Endothelial cell of umbilical vein (primary cell): ENCODE measurements around the gene TRDMT1.

Experiments
- FOS ChIP-seq: IDR thresholded peaks from 2 replicates; pipeline ENCODE4 v1.6.1; 2011; ENCODE audit warnings: mild to moderate bottlenecking, low read length, moderate library complexity, borderline replicate concordance; ENCODE audit not compliant: insufficient read depth
- MAX ChIP-seq: IDR thresholded peaks from 2 replicates; pipeline ENCODE4 v1.6.1; 2011; ENCODE audit not compliant: insufficient read depth, insufficient read length
- POLR2A ChIP-seq: IDR thresholded peaks from 2 replicates; pipeline ENCODE4 v1.6.1; 2012; ENCODE audit warnings: low read depth, mild to moderate bottlenecking, control low read depth, low read length
- POLR2AphosphoS5 ChIP-seq: IDR thresholded peaks from 2 replicates; pipeline ENCODE4 v1.6.1; 2012; ENCODE audit warnings: low read depth, mild to moderate bottlenecking, control low read depth, low read length, moderate library complexity; ENCODE audit not compliant: insufficient read depth
- TF ChIP-seq, protein P1 (sequence below), 2 donors: IDR thresholded peaks; 1 replicate in 1 of 2; 2 replicates in 1 of 2; pipeline ENCODE4 v1.5.1; 2011; ENCODE audit warnings: low read length in 2 of 2, mild to moderate bottlenecking in 2 of 2, moderate library complexity in 2 of 2, control low read depth in 1 of 2, inconsistent platforms in 1 of 2, low read depth in 1 of 2; ENCODE audit not compliant: insufficient read depth in 1 of 2; ENCODE audit errors: extremely low read depth in 1 of 2

GRCh38 chr10:17249820-17250219 is 48.3 kb upstream of the TRDMT1 start:
- TF ChIP-seq POLR2AphosphoS5 (no peak), FOS (no peak), POLR2A (no peak), MAX (no peak)
- TF ChIP-seq, protein P1, sequence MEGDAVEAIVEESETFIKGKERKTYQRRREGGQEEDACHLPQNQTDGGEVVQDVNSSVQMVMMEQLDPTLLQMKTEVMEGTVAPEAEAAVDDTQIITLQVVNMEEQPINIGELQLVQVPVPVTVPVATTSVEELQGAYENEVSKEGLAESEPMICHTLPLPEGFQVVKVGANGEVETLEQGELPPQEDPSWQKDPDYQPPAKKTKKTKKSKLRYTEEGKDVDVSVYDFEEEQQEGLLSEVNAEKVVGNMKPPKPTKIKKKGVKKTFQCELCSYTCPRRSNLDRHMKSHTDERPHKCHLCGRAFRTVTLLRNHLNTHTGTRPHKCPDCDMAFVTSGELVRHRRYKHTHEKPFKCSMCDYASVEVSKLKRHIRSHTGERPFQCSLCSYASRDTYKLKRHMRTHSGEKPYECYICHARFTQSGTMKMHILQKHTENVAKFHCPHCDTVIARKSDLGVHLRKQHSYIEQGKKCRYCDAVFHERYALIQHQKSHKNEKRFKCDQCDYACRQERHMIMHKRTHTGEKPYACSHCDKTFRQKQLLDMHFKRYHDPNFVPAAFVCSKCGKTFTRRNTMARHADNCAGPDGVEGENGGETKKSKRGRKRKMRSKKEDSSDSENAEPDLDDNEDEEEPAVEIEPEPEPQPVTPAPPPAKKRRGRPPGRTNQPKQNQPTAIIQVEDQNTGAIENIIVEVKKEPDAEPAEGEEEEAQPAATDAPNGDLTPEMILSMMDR (IDR thresholded peaks at IDR 0.05; ENCODE audit: extremely low read depth in 1 of 2, insufficient read depth in 1 of 2, low read depth in 1 of 2, low read length in 2 of 2) = peak; percentile 45 to 53
